Gastroesophageal sphincter (tissue), 4 donors: ENCODE measurements around the gene AXIN1. TPM values are rescaled to one million over a fixed set of nuclear protein-coding genes. Genes with fewer than 3 reads are reported as not detected.

Experiments
- ATAC-seq: fragments of 150-250 bp; one replicate; pipeline ENCODE4 v1.9.1; 2016; ENCODE audit warnings: mild to moderate bottlenecking, moderate library complexity
- H3K27ac ChIP-seq, 4 donors: fragments of 200-600 bp; sonication (generic) in 3 of 4; 1 replicate in 3 of 4; 2 replicates in 1 of 4; pipeline ENCODE4 v1.5.1; 2016 to 2019
- H3K27me3 ChIP-seq: fragments of 200-600 bp; sonication (generic); one replicate; pipeline ENCODE4 v1.5.1; 2019
- H3K36me3 ChIP-seq, 2 donors: fragments of 200-600 bp; sonication (generic); one replicate each; pipeline ENCODE4 v1.5.1; 2019; ENCODE audit warnings: control low read depth in 1 of 2
- H3K4me1 ChIP-seq, 3 donors: fragments of 200-600 bp; sonication (generic); 1 replicate in 2 of 3; 2 replicates in 1 of 3; pipeline ENCODE4 v1.5.1; 2016 to 2019; ENCODE audit warnings: control low read depth in 2 of 3
- H3K4me3 ChIP-seq, 2 donors: fragments of 200-600 bp; sonication (generic); one replicate each; pipeline ENCODE4 v1.5.1; 2019; ENCODE audit warnings: mild to moderate bottlenecking in 1 of 2, moderate library complexity in 1 of 2
- H3K9me3 ChIP-seq, 3 donors: fragments of 200-600 bp; sonication (generic); one replicate each; pipeline ENCODE4 v1.5.1; 2017 to 2019; ENCODE audit warnings: control low read depth in 2 of 3
- CTCF ChIP-seq, 4 experiments: fragments of 200-600 bp in 2 of 4; fragments of 450-650 bp in 2 of 4; sonication (generic) in 1 of 4; IDR thresholded peaks; one replicate each; pipeline ENCODE4 v1.5.1; 2017 to 2019; ENCODE audit warnings: antibody characterized with exemption in 4 of 4, mild to moderate bottlenecking in 2 of 4, moderate library complexity in 2 of 4
- EP300 ChIP-seq: sonication (generic); formaldehyde crosslinking; IDR thresholded peaks from one replicate; pipeline ENCODE4 v1.6.1; 2017; ENCODE audit warnings: antibody characterized with exemption, mild to moderate bottlenecking
- POLR2A ChIP-seq, 2 donors: fragments of 450-650 bp; IDR thresholded peaks; one replicate each; pipeline ENCODE4 v1.6.1; 2017; ENCODE audit warnings: antibody characterized with exemption in 2 of 2, mild to moderate bottlenecking in 2 of 2, moderate library complexity in 1 of 2
- POLR2AphosphoS5 ChIP-seq: sonication (generic); formaldehyde crosslinking; IDR thresholded peaks from one replicate; pipeline ENCODE4 v1.6.1; 2017; ENCODE audit warnings: antibody characterized with exemption
- WGBS, 2 donors: methylation state at CpG; one replicate each; pipeline ENCODE4 v1.1.5; 2018; ENCODE audit warnings: low coverage in 1 of 2; 5-methylcytosine and 5-hydroxymethylcytosine counted together
- total RNA-seq, 4 donors: library from RNA; depleted of rRNA; stranded (reverse); fragments of >200 nt; gene quantifications; one replicate each; pipeline ENCODE4 v1.1.0, GENCODE V29; 2016

The AXIN1 gene
- total RNA-seq, 4 donors from 2014 or later: 26.0 to 58.8 (median 32.9) TPM

DNA sequence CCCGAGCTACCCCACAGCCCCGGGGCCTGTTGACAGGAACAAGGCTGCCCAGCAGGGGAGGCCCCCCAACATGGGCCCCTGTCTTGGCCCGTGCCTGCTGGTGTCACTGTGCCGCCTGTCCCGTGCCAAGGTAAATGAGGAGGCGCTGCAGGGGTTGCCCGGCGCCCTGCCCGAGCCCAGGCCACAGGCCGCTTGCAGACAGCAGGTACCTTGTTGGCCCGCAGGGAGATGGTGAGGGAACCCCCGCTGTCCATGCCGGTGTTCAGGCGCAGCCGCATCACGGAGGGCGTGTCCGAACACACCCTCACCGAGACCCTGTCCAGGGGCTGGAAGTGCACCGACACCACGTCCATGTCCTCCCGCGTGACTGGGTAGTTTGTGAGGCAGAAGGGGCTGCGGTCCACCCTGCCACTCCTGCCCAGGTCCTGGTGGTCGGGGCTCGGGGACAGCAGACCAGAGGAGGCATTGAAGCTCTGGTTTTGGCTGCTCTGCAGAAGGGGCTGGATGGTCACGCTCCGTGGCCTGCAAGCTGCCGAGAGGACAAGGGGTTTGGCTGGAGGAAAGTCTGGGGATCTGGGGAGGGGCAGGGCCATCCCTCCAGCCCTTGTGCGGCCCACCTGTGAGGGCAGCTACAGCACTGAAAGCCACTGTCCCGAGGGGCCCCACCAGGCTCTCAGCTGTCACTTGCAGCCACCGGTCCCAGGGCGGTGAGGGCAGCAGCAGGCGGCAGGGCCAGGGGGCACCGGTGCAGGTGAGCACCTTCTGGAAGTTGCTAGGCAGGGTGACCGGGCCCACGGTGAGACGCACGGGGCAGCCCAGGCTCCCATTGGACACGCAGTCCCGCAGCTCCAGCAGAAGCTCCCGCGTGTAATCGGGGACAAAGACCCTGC lies 23.6 kb upstream of the AXIN1 start:
- H3K4me1 ChIP-seq: peaks cover 0 to 29% (median 19%) of the 10 kb centered on the region in 3 donors
- no CpG with 5 or more reads among the region's 44 CpGs for WGBS, 2 donors
- H3K4me3 ChIP-seq: no peak overlapping the region
- H3K27me3 ChIP-seq: no peaks in the 10 kb centered on the region
- H3K9me3 ChIP-seq: no peaks in the 10 kb centered on the region
- ATAC-seq: no peak
- peaks cover 0 to 65% of the 10 kb centered on the region in 2 donors for H3K36me3 ChIP-seq
- no peak for TF ChIP-seq EP300
- TF ChIP-seq POLR2A (IDR thresholded peaks at IDR 0.05): no peak
- no peak for TF ChIP-seq CTCF (IDR thresholded peaks at IDR 0.05)
- TF ChIP-seq POLR2AphosphoS5: no peak
- no peak overlapping the region for H3K27ac ChIP-seq

- 86 to 91% methylated on average over 12 to 13 of the region's 23 CpGs for WGBS, 2 donors
- Histone ChIP-seq H3K9me3 (no peaks in the 10 kb centered on the region), H3K27ac (no peak overlapping the region), H3K27me3 (no peaks in the 10 kb centered on the region), H3K4me3 (no peak overlapping the region), H3K4me1 (peaks cover 0 to 27% (median 16%) of the 10 kb centered on the region in 3 donors), H3K36me3 (peaks cover 0 to 65% of the 10 kb centered on the region in 2 donors)
- ATAC-seq: no peak
- TF ChIP-seq EP300 (no peak), CTCF (IDR thresholded peaks at IDR 0.05) (no peak), POLR2AphosphoS5 (no peak), POLR2A (IDR thresholded peaks at IDR 0.05) (no peak)
Observed at GRCh38 chr16:375212-375611, 22.7 kb upstream of the AXIN1 start.

DNA sequence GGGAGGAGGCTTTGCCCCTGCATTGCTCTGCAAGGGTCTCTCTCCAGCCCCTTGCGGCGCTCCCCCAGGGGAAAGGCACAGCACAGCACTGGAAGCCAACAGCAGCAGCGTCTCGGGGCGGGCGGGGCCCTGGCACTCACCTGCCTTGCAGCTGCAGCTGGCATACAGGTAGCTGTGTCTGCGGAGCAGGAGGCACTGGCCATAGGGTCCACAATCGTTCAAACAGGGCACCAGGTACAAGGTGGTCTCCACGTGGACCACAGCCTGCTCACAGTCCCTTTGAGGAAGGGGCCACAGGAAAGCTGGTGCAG lies 22.0 kb upstream of the AXIN1 start:
- no peak overlapping the region for H3K4me3 ChIP-seq
- 70% methylated on average over 2 of the region's 9 CpGs; no CpG with 5 or more reads in 1 of the 2 donors for WGBS, 2 donors
- H3K9me3 ChIP-seq: no peaks in the 10 kb centered on the region
- no peak overlapping the region for H3K27ac ChIP-seq
- no peaks in the 10 kb centered on the region for H3K27me3 ChIP-seq
- H3K36me3 ChIP-seq: peaks cover 0 to 65% of the 10 kb centered on the region in 2 donors
- no peak for TF ChIP-seq EP300
- no peak for TF ChIP-seq POLR2AphosphoS5
- no peak for TF ChIP-seq POLR2A (IDR thresholded peaks at IDR 0.05)
- no peak for TF ChIP-seq CTCF (IDR thresholded peaks at IDR 0.05)
- peaks cover 0 to 27% (median 15%) of the 10 kb centered on the region in 3 donors for H3K4me1 ChIP-seq
- ATAC-seq: no peak

GRCh38 chr16:373848-374615 lies 21.5 kb upstream of the AXIN1 start:
- Histone ChIP-seq H3K4me1 (peaks cover 0 to 27% (median 17%) of the 10 kb centered on the region in 3 donors), H3K4me3 (no peak overlapping the region), H3K9me3 (no peaks in the 10 kb centered on the region), H3K36me3 (peaks cover 0 to 69% of the 10 kb centered on the region in 2 donors), H3K27ac (no peak overlapping the region), H3K27me3 (no peaks in the 10 kb centered on the region)
- no peak for ATAC-seq
- no peak for TF ChIP-seq POLR2A (IDR thresholded peaks at IDR 0.05)
- no peak for TF ChIP-seq EP300
- no peak for TF ChIP-seq CTCF (IDR thresholded peaks at IDR 0.05)
- TF ChIP-seq POLR2AphosphoS5: no peak
- 84 to 85% methylated on average over 6 to 8 of the region's 44 CpGs for WGBS, 2 donors
